Mesodermal cell (in vitro differentiated cells): Measurements from ENCODE around the gene OPRL1.

Experiments used
- H3K27ac ChIP-seq: 2 replicates; pipeline ENCODE4 v1.7.0; 2013; ENCODE audit warnings: mild to moderate bottlenecking, low read depth, low read length, moderate library complexity; ENCODE audit not compliant: severe bottlenecking
- H3K36me3 ChIP-seq: 2 replicates; pipeline ENCODE4 v1.7.1; 2013; ENCODE audit warnings: mild to moderate bottlenecking, low read length, moderate library complexity; ENCODE audit not compliant: control insufficient read depth, insufficient read depth
- H3K4me1 ChIP-seq: one replicate; pipeline ENCODE4 v1.7.1; 2013; ENCODE audit warnings: mild to moderate bottlenecking, low read length; ENCODE audit not compliant: insufficient read depth, control insufficient read depth, poor library complexity, severe bottlenecking
- H3K4me3 ChIP-seq: 2 replicates; pipeline ENCODE4 v1.7.0; 2013; ENCODE audit warnings: low read length, control low read depth, mild to moderate bottlenecking; ENCODE audit not compliant: insufficient read depth, poor library complexity, severe bottlenecking; ENCODE audit errors: extremely low read depth
- H3K9me3 ChIP-seq: 2 replicates; pipeline ENCODE4 v1.7.1; 2013; ENCODE audit warnings: mild to moderate bottlenecking, low read length, moderate library complexity; ENCODE audit not compliant: control insufficient read depth
- WGBS, 2 experiments: methylation state at CpG; one replicate each; pipeline ENCODE4 v1.1.5; 2013; ENCODE audit warnings: missing lambda C conversion rate in 2 of 2; ENCODE audit not compliant: insufficient coverage in 2 of 2; 5-methylcytosine and 5-hydroxymethylcytosine counted together

Gene OPRL1

DNA sequence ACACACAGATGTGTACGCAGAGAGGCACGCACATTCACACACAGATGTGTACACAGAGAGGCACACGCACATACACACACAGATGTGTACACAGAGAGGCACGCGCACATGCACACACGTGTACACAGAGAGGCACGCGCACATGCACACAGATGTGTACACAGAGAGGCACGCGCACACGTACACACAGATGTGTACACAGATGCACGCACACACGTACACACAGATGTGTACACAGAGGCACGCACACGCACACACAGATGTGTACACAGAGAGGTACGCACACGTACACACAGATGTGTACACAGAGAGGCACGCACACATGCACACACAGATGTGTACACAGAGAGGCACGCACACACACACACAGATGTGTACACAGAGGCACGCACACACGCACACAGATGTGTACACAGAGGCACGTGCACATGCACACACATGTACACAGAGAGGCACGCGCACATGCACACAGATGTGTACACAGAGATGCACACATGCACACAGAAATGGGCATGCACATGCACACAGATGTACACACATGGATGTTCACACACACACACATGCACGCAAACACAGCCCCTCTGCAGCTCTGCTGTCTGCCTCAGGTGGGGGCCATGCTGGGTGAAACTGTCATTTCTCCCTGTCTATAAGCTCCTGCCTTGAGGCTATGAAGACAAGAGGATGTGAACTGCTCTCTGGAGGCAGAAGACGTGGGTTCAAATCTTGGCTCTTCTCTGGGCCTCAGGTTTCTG, 70.1 kb downstream of the OPRL1 start:
- H3K36me3 ChIP-seq, result no peaks in the 10 kb centered on the region
- 88 to 91% methylated on average over 25 to 26 of the region's 26 CpGs for WGBS, 2 experiments
- H3K4me1 ChIP-seq, result no peaks in the 10 kb centered on the region
- H3K4me3 ChIP-seq, result no peak overlapping the region
- H3K9me3 ChIP-seq, result peaks cover 10% of the 10 kb centered on the region
- H3K27ac ChIP-seq, result no peak overlapping the region
